HCT116 (cell line): ENCODE data around the gene BCL11A. TPM values are rescaled to one million over a fixed set of nuclear protein-coding genes. Genes with fewer than 3 reads are reported as not detected.

Experiments used
- ATAC-seq: fragments of 200-7000 bp; cut with Tn5 transposase; 2 replicates; pipeline ENCODE4 v1.9.1; 2020; ENCODE audit warnings: mild to moderate bottlenecking, moderate library complexity
- BruUV-seq: library from RNA; stranded (reverse); fragments of 400-500 nt; replicated peaks from 2 replicates; lab custom pipeline; 2021; lab: Mats Ljungman, UMichigan
- CTCF ChIA-PET: fragments of 300-600 bp; sonication (Branson Sonifier 250); formaldehyde crosslinking; loops from one replicate; lab custom pipeline; 2021; ENCODE audit warnings: antibody characterized with exemption; lab: Charles Lee
- POLR2A ChIA-PET: fragments of 300-600, 350-600 bp; sonication (Branson Sonifier 250); formaldehyde crosslinking; loops from one replicate; lab custom pipeline; 2021; ENCODE audit warnings: antibody characterized with exemption; lab: Charles Lee
- RAD21 ChIA-PET, 2 experiments: fragments of 300-600 bp; sonication (Branson Sonifier 250); formaldehyde crosslinking; loops; one replicate each; lab custom pipeline; 2023; ENCODE audit warnings: low total read pairs in 2 of 2; ENCODE audit not compliant: uncharacterized antibody in 2 of 2, unreplicated experiment in 2 of 2, low non-redundant PET in 1 of 2; lab: Charles Lee
- DNase-seq: peaks from one replicate; pipeline ENCODE4 v3.0.0-alpha.2; 2010; ENCODE audit warnings: low read depth, low spot score
- H2AFZ ChIP-seq: fragments of 200-600 bp; shearing (Covaris generic), sonication (generic); 2 replicates; pipeline ENCODE4 v1.6.1; 2017; ENCODE audit warnings: low read depth, mixed run types, mixed read lengths, antibody characterized with exemption, low read length; ENCODE audit not compliant: poor library complexity, severe bottlenecking
- H3K27ac ChIP-seq: 2 replicates; pipeline ENCODE4 v1.5.1; 2012; ENCODE audit warnings: low read depth, low read length
- H3K27me3 ChIP-seq: fragments of 200-600 bp; sonication (generic); 2 replicates; pipeline ENCODE4 v1.6.1; 2016; ENCODE audit warnings: mixed run types, low read length, mixed read lengths; ENCODE audit not compliant: insufficient read depth
- H3K36me3 ChIP-seq, 2 experiments: fragments of 200-500 bp in 1 of 2; fragments of 200-600 bp in 1 of 2; sonication (Bioruptor generic) in 1 of 2; sonication (generic) in 1 of 2; 2 replicates each; pipeline versions ENCODE4 v1.5.1 to v1.6.1; 2014 to 2016; ENCODE audit warnings: low read length in 2 of 2, inconsistent platforms in 1 of 2, mixed read lengths in 1 of 2, mixed run types in 1 of 2; ENCODE audit not compliant: insufficient read depth in 2 of 2, control insufficient read depth in 1 of 2
- H3K4me1 ChIP-seq, 2 experiments: fragments of 200-600 bp in 1 of 2; sonication (generic) in 1 of 2; 2 replicates each; pipeline versions ENCODE4 v1.5.1 to v1.6.1; 2012 to 2017; ENCODE audit warnings: low read length in 2 of 2, inconsistent platforms in 1 of 2, mild to moderate bottlenecking in 1 of 2, mixed read lengths in 1 of 2, mixed run types in 1 of 2, moderate library complexity in 1 of 2; ENCODE audit not compliant: insufficient read depth in 2 of 2, control insufficient read depth in 1 of 2
- H3K4me2 ChIP-seq: fragments of 200-600 bp; sonication (generic); 2 replicates; pipeline ENCODE4 v1.6.1; 2017; ENCODE audit warnings: mixed run types, low read length, mixed read lengths
- H3K4me3 ChIP-seq, 2 experiments: fragments of 200-600 bp in 1 of 2; sonication (generic) in 1 of 2; replicated peaks in 1 of 2; 2 replicates each; pipeline ENCODE4 v1.5.1; 2011 to 2016; ENCODE audit warnings: low read length in 2 of 2, control low read depth in 1 of 2, low read depth in 1 of 2, mild to moderate bottlenecking in 1 of 2, mixed read lengths in 1 of 2, mixed run types in 1 of 2
- H3K79me2 ChIP-seq: fragments of 200-600 bp; sonication (generic); 2 replicates; pipeline ENCODE4 v1.6.1; 2017; ENCODE audit warnings: mild to moderate bottlenecking, mixed run types, low read length, moderate library complexity, mixed read lengths; ENCODE audit not compliant: insufficient read depth
- H3K9ac ChIP-seq: fragments of 200-600 bp; sonication (generic); 2 replicates; pipeline ENCODE4 v1.6.1; 2016; ENCODE audit warnings: low read length, mixed read lengths
- H3K9me2 ChIP-seq: fragments of 200-600 bp; sonication (generic), shearing (Covaris generic); 2 replicates; pipeline ENCODE4 v1.6.1; 2017; ENCODE audit warnings: mixed run types, mild to moderate bottlenecking, moderate library complexity; ENCODE audit not compliant: insufficient read depth
- H3K9me3 ChIP-seq, 2 experiments: fragments of 200-500 bp in 1 of 2; fragments of 200-600 bp in 1 of 2; sonication (Bioruptor generic) in 1 of 2; sonication (generic) in 1 of 2; 2 replicates each; pipeline ENCODE4 v1.6.1; 2014 to 2017; ENCODE audit warnings: low read length in 2 of 2, mixed read lengths in 2 of 2, inconsistent platforms in 1 of 2, low read depth in 1 of 2, mild to moderate bottlenecking in 1 of 2, mixed run types in 1 of 2, moderate library complexity in 1 of 2; ENCODE audit not compliant: control insufficient read depth in 1 of 2, insufficient read depth in 1 of 2
- H4K20me1 ChIP-seq: fragments of 200-600 bp; sonication (generic), shearing (Covaris generic); 2 replicates; pipeline ENCODE4 v1.6.1; 2017; ENCODE audit warnings: mixed run types, mild to moderate bottlenecking, moderate library complexity; ENCODE audit not compliant: insufficient read depth
- CBX3 ChIP-seq: IDR thresholded peaks from 2 replicates; pipeline ENCODE4 v1.6.1; 2012; ENCODE audit warnings: low read depth
- CEBPB ChIP-seq: IDR thresholded peaks from 2 replicates; pipeline ENCODE4 v1.6.1; 2012; ENCODE audit warnings: low read depth
- ELF1 ChIP-seq: IDR thresholded peaks from 2 replicates; pipeline ENCODE4 v1.6.1; 2012; ENCODE audit warnings: low read depth, borderline replicate concordance
- EZH2 ChIP-seq: fragments of 200-600 bp; sonication (generic); IDR thresholded peaks from 2 replicates; pipeline ENCODE4 v1.6.1; 2017; ENCODE audit warnings: antibody characterized with exemption, mixed run types
- EZH2phosphoT487 ChIP-seq: fragments of 200-600 bp; IDR thresholded peaks from 2 replicates; pipeline ENCODE4 v1.6.1; 2018; ENCODE audit warnings: antibody characterized with exemption, borderline replicate concordance
- FOSL1 ChIP-seq: IDR thresholded peaks from 2 replicates; pipeline ENCODE4 v1.6.1; 2012; ENCODE audit warnings: low read depth
- JUND ChIP-seq: IDR thresholded peaks from 2 replicates; pipeline ENCODE4 v1.6.1; 2012
- POLR2A ChIP-seq: IDR thresholded peaks from 2 replicates; pipeline ENCODE4 v1.7.0; 2011; ENCODE audit warnings: borderline replicate concordance; ENCODE audit not compliant: insufficient read depth, insufficient read length; ENCODE audit errors: extremely low read depth
- POLR2AphosphoS5 ChIP-seq: IDR thresholded peaks from 2 replicates; pipeline ENCODE4 v1.6.1; 2011; ENCODE audit warnings: mild to moderate bottlenecking, low read depth, low read length, moderate library complexity
- RAD21 ChIP-seq: IDR thresholded peaks from 2 replicates; pipeline ENCODE4 v1.6.1; 2012; ENCODE audit warnings: low read depth, mild to moderate bottlenecking
- SIN3A ChIP-seq: IDR thresholded peaks from 2 replicates; pipeline ENCODE4 v1.6.1; 2012; ENCODE audit warnings: low read depth
- SP1 ChIP-seq: IDR thresholded peaks from 2 replicates; pipeline ENCODE4 v1.6.1; 2012; ENCODE audit warnings: low read depth
- SRF ChIP-seq: IDR thresholded peaks from 2 replicates; pipeline ENCODE4 v1.6.1; 2012; ENCODE audit warnings: low read depth
- TCF7L2 ChIP-seq: IDR thresholded peaks from 2 replicates; pipeline ENCODE4 v1.7.0; 2011; ENCODE audit warnings: borderline replicate concordance, inconsistent platforms; ENCODE audit not compliant: insufficient read depth, insufficient read length; ENCODE audit errors: extremely low read depth
- YY1 ChIP-seq: IDR thresholded peaks from 2 replicates; pipeline ENCODE4 v1.6.1; 2011; ENCODE audit warnings: low read length, low read depth, moderate library complexity, mild to moderate bottlenecking; ENCODE audit not compliant: insufficient replicate concordance; ENCODE audit errors: extremely low read depth
- ZFX ChIP-seq: fragments of 450-650 bp; IDR thresholded peaks from 2 replicates; pipeline ENCODE4 v1.6.1; 2017
- ZNF274 ChIP-seq: fragments of 200-500 bp; sonication (Bioruptor generic); IDR thresholded peaks from 2 replicates; pipeline ENCODE4 v1.6.1; 2014; ENCODE audit warnings: mild to moderate bottlenecking, low read depth, low read length, inconsistent platforms
- intact Hi-C: fragments of 100-400 bp; cut with micrococcal nuclease; formaldehyde crosslinking; loops from 2 replicates; pipeline ENCODE4 v1.10.0; 2022
- total RNA-seq: library from RNA; stranded (reverse); gene quantifications from one replicate; pipeline ENCODE4 v1.2.1, GENCODE V29; 2021; ENCODE audit not compliant: unreplicated experiment
- TF ChIP-seq, protein P1 (sequence below): IDR thresholded peaks from 2 replicates; pipeline ENCODE4 v1.6.1; 2012
- TF ChIP-seq, protein P2 (sequence below): IDR thresholded peaks from 2 replicates; pipeline ENCODE4 v1.6.1; 2012

Gene BCL11A
- total RNA-seq, 1 experiment from 2014 or later, result 0.71 TPM

GRCh38 chr2:60414495-60415138 is 138.8 kb downstream of the BCL11A start:
- Histone ChIP-seq H3K9me3 (no peaks in the 10 kb centered on the region), H3K4me3 (no peak overlapping the region), H3K27me3 (peaks cover 20% of the 10 kb centered on the region), H3K4me2 (no peak overlapping the region), H3K36me3 (no peaks in the 10 kb centered on the region), H3K9ac (no peak overlapping the region), H3K79me2 (no peaks in the 10 kb centered on the region), H3K4me1 (no peaks in the 10 kb centered on the region), H3K27ac (no peak overlapping the region), H4K20me1 (no peaks in the 10 kb centered on the region), H2AFZ (no peak overlapping the region), H3K9me2 (no peaks in the 10 kb centered on the region)
- ChIA-PET RAD21 (no interaction called here), CTCF (no interaction called here), POLR2A (no interaction called here)
- BruUV-seq, result no TSS peak
- DNase-seq, result no peak
- ATAC-seq, result no peak
- intact Hi-C loops, result no loop called here
- TF ChIP-seq EZH2 (no peak), POLR2A (no peak), FOSL1 (no peak), SRF (no peak), SIN3A (no peak), YY1 (no peak), ZFX (no peak), SP1 (no peak), EZH2phosphoT487 (no peak), ELF1 (no peak)
- TF ChIP-seq, protein P1, sequence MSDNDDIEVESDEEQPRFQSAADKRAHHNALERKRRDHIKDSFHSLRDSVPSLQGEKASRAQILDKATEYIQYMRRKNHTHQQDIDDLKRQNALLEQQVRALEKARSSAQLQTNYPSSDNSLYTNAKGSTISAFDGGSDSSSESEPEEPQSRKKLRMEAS, result no peak
- TF ChIP-seq, all 23 proteins: peak for 0

GRCh38 chr2:60413814-60414168 is 139.7 kb downstream of the BCL11A start:
- H3K9me2 ChIP-seq, result no peaks in the 10 kb centered on the region
- ChIA-PET RAD21 (no interaction called here), CTCF (no interaction called here), POLR2A (no interaction called here)
- H4K20me1 ChIP-seq, result no peaks in the 10 kb centered on the region
- peaks cover 29% of the 10 kb centered on the region for H3K27me3 ChIP-seq
- H3K4me3 ChIP-seq, result no peak overlapping the region
- DNase-seq, result no peak
- no peak overlapping the region for H3K4me2 ChIP-seq
- H3K36me3 ChIP-seq, result no peaks in the 10 kb centered on the region
- no peak overlapping the region for H3K9ac ChIP-seq
- intact Hi-C loops, result no loop called here
- no peaks in the 10 kb centered on the region for H3K79me2 ChIP-seq
- H3K27ac ChIP-seq, result no peak overlapping the region
- H2AFZ ChIP-seq, result no peak overlapping the region
- no TSS peak for BruUV-seq
- ATAC-seq, result no peak
- no peaks in the 10 kb centered on the region for H3K9me3 ChIP-seq
- no peaks in the 10 kb centered on the region for H3K4me1 ChIP-seq
- no peak for TF ChIP-seq POLR2AphosphoS5
- no peak for TF ChIP-seq ZNF274
- TF ChIP-seq CBX3, result no peak
- TF ChIP-seq, protein P1, result no peak
- no peak for TF ChIP-seq ELF1
- no peak for TF ChIP-seq TCF7L2
- TF ChIP-seq, protein P2, sequence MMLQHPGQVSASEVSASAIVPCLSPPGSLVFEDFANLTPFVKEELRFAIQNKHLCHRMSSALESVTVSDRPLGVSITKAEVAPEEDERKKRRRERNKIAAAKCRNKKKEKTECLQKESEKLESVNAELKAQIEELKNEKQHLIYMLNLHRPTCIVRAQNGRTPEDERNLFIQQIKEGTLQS, result no peak
- no peak for TF ChIP-seq SRF
- TF ChIP-seq JUND, result no peak
- no peak for TF ChIP-seq RAD21
- TF ChIP-seq ZFX, result no peak
- no peak for TF ChIP-seq FOSL1
- TF ChIP-seq CEBPB, result no peak
- TF ChIP-seq POLR2A, result no peak
